Measurements from ENCODE around the gene RIN1.

DNA sequence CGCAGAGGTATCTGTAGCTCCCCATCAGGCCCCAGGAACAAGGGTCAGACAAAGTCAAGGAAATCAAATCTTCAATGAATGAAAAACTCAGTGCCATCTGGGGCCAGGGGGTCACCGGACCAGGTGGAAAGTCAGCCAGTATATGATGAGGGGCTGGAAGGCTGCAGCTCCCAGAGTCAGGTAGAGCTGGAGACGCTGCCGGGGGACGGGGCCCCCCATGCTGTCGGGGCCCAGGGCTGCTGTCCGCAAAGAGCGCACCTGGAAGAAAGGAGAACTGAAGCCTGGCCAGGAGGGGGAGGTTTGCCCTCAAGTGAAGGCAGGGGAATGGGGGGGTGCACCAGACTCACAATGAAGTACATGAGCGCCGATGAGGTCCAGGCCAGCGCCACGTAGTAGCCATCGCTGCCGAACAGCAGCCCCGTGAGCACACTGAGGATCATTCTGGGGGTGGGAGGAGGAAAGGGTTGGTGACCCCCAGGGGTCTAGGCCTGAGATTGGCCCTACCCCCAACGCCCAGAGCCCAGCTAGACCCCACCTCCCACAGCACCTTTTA is 51.6 kb downstream of the RIN1 start:
- TF ChIP-seq, protein P1, sequence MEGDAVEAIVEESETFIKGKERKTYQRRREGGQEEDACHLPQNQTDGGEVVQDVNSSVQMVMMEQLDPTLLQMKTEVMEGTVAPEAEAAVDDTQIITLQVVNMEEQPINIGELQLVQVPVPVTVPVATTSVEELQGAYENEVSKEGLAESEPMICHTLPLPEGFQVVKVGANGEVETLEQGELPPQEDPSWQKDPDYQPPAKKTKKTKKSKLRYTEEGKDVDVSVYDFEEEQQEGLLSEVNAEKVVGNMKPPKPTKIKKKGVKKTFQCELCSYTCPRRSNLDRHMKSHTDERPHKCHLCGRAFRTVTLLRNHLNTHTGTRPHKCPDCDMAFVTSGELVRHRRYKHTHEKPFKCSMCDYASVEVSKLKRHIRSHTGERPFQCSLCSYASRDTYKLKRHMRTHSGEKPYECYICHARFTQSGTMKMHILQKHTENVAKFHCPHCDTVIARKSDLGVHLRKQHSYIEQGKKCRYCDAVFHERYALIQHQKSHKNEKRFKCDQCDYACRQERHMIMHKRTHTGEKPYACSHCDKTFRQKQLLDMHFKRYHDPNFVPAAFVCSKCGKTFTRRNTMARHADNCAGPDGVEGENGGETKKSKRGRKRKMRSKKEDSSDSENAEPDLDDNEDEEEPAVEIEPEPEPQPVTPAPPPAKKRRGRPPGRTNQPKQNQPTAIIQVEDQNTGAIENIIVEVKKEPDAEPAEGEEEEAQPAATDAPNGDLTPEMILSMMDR (optimal IDR thresholded peaks at IDR 0.05 in 1 of 3, IDR thresholded peaks at IDR 0.05 in 1 of 3, conservative IDR thresholded peaks at IDR 0.05 in 1 of 3; ENCODE audit: extremely low read depth in 1 of 3, insufficient read depth in 2 of 3, low read length in 3 of 3) = no peak
- TF ChIP-seq EZH2 (IDR thresholded peaks at IDR 0.05; ENCODE audit: low read length) = no peak

Measured in keratinocyte (primary cell).